IMR-90 (cell line): ENCODE results near the gene ARHGEF40. TPM values are rescaled to one million over a fixed set of nuclear protein-coding genes. Genes with fewer than 3 reads are reported as not detected.

Experiments
- CHD1 ChIP-seq: IDR thresholded peaks from 2 replicates; pipeline ENCODE4 v1.6.1; 2012; ENCODE audit warnings: low read depth, low read length, improper control_type of control experiment
- ELK1 ChIP-seq: fragments of 150-350 bp; IDR thresholded peaks from 2 replicates; pipeline ENCODE4 v1.6.1; 2016; ENCODE audit warnings: low read depth, mild to moderate bottlenecking, low read length, moderate library complexity, borderline replicate concordance
- MAFK ChIP-seq: IDR thresholded peaks from 2 replicates; pipeline ENCODE4 v1.6.1; 2012; ENCODE audit warnings: low read depth, low read length, improper control_type of control experiment
- MXI1 ChIP-seq: IDR thresholded peaks from 2 replicates; pipeline ENCODE4 v1.6.1; 2012; ENCODE audit warnings: low read depth, mild to moderate bottlenecking, low read length, moderate library complexity, borderline replicate concordance
- POLR2A ChIP-seq: IDR thresholded peaks from 2 replicates; pipeline ENCODE4 v1.6.1; 2012; ENCODE audit warnings: mild to moderate bottlenecking, low read depth, low read length
- polyA plus RNA-seq, 3 experiments: library from polyadenylated mRNA; depleted of rRNA; stranded (reverse); fragments of >200 nt; gene quantifications; 2 replicates each; pipeline ENCODE4 v1.2.3, GENCODE V29; 2012; ENCODE audit warnings: low replicate concordance in 1 of 3
- total RNA-seq: library from RNA; depleted of rRNA; stranded (reverse); fragments of >200 nt; gene quantifications from 2 replicates; pipeline ENCODE4 v1.2.3, GENCODE V29; 2012

The ARHGEF40 gene
- total and polyA plus RNA-seq, 2 of the 4 experiments (the other 2 are of a cell fraction) = 18.1 to 58.4 TPM

- TF ChIP-seq ELK1 = no peak
- TF ChIP-seq MXI1 = no peak
- no peak for TF ChIP-seq MAFK
- no peak; the same call in 1 of the 2 replicates for TF ChIP-seq POLR2A
- no peak for TF ChIP-seq CHD1
Measured at GRCh38 chr14:21072031-21072473, 1.9 kb downstream of the ARHGEF40 start (continued).
